HG03135 (cell line): ENCODE data around the gene CERS3.
"Not testable (repeated sequence)": the region's sequence is repeated elsewhere in the genome, so short reads cannot be mapped to it uniquely, and the experiment has no call there.

Source experiments
- ATAC-seq: cut with Tn5 transposase; IDR thresholded peaks from one replicate; pipeline ENCODE4 v1.9.1; 2021; ENCODE audit warnings: mild to moderate bottlenecking, moderate library complexity; ENCODE audit not compliant: unreplicated experiment

Gene CERS3

GRCh38 chr15:100468285-100468684 is 60.5 kb downstream of the CERS3 start:
- no peak for ATAC-seq

GRCh38 chr15:100466073-100466472 is 62.7 kb downstream of the CERS3 start:
- no peak for ATAC-seq

- ATAC-seq: no peak
Measured at GRCh38 chr15:100464888-100465287, 63.9 kb downstream of the CERS3 start.

- ATAC-seq: no peak
Measured at GRCh38 chr15:100464256-100464655, 64.5 kb downstream of the CERS3 start.

GRCh38 chr15:100463515-100463914 is 65.2 kb downstream of the CERS3 start:
- ATAC-seq: no peak

- ATAC-seq: peak; percentile 72
Measured at GRCh38 chr15:100461049-100461448, 67.7 kb downstream of the CERS3 start.

- ATAC-seq: no peak
Measured at GRCh38 chr15:100457201-100457600, 71.5 kb downstream of the CERS3 start.

GRCh38 chr15:100454148-100454547 is 74.6 kb downstream of the CERS3 start:
- ATAC-seq: no peak

GRCh38 chr15:100448481-100448880 is 80.3 kb downstream of the CERS3 start:
- no peak for ATAC-seq

- ATAC-seq: not testable (repeated sequence)
Measured at GRCh38 chr15:100441063-100441462, 87.7 kb downstream of the CERS3 start.

GRCh38 chr15:100439514-100439913 is 89.2 kb downstream of the CERS3 start:
- no peak for ATAC-seq

- ATAC-seq: peak; percentile 70
Measured at GRCh38 chr15:100438570-100438969, 90.2 kb downstream of the CERS3 start.

GRCh38 chr15:100437261-100437660 is 91.5 kb downstream of the CERS3 start:
- ATAC-seq: no peak

GRCh38 chr15:100434561-100434960 is 94.2 kb downstream of the CERS3 start:
- no peak for ATAC-seq

- ATAC-seq: no peak
Measured at GRCh38 chr15:100434038-100434437, 94.7 kb downstream of the CERS3 start.

GRCh38 chr15:100433304-100433703 is 95.4 kb downstream of the CERS3 start:
- ATAC-seq: no peak

GRCh38 chr15:100430411-100430810 is 98.3 kb downstream of the CERS3 start:
- no peak for ATAC-seq

GRCh38 chr15:100429116-100429728 is 99.5 kb downstream of the CERS3 start:
- ATAC-seq: no peak

- ATAC-seq: no peak
Measured at GRCh38 chr15:100426937-100427336, 101.8 kb downstream of the CERS3 start.

GRCh38 chr15:100405179-100405578 is 123.6 kb downstream of the CERS3 start:
- ATAC-seq: no peak

GRCh38 chr15:100400996-100401395 is 127.8 kb downstream of the CERS3 start:
- ATAC-seq: no peak

GRCh38 chr15:100394736-100395440 is 133.9 kb downstream of the CERS3 start:
- ATAC-seq: no peak

GRCh38 chr15:100393008-100393407 is 135.7 kb downstream of the CERS3 start:
- ATAC-seq: no peak
